ENCODE measurements around the gene WDFY2. TPM values are rescaled to one million over a fixed set of nuclear protein-coding genes. Genes with fewer than 3 reads are reported as not detected.

Gene WDFY2
- total and polyA plus RNA-seq, 2 of the 13 experiments (the other 11 are each of a cell fraction or from before 2014, with no cell fraction given), result 22.6 to 27.0 TPM

GRCh38 chr13:51689663-51689996 lies 105.4 kb downstream of the WDFY2 start (continued):
- TF ChIP-seq RFXAP (CRISPR knock-in tag; IDR thresholded peaks at IDR 0.05; ENCODE audit: borderline replicate concordance) (no peak), ZNF121 (CRISPR knock-in tag; IDR thresholded peaks at IDR 0.05) (no peak), ERF (CRISPR knock-in tag; IDR thresholded peaks at IDR 0.05) (0 out of 2 replicates have a peak, but pooled peaks have one; percentile 36), KDM2A (CRISPR knock-in tag; IDR thresholded peaks at IDR 0.05; ENCODE audit: borderline replicate concordance, low read depth) (no peak), ZGPAT (CRISPR knock-in tag; IDR thresholded peaks at IDR 0.05) (0 out of 2 replicates have a peak, but pooled peaks have one; percentile 21), ASH2L (IDR thresholded peaks at IDR 0.05; ENCODE audit: insufficient read length, low read depth, low read length) (peak; percentile 52), MZF1 (CRISPR knock-in tag; IDR thresholded peaks at IDR 0.05; ENCODE audit: borderline replicate concordance) (no peak), HDAC2 (CRISPR knock-in tag; IDR thresholded peaks at IDR 0.05) (0 out of 2 replicates have a peak, but pooled peaks have one; percentile 26), NR0B2 (CRISPR knock-in tag; IDR thresholded peaks at IDR 0.05) (no peak), ZXDC (CRISPR knock-in tag; IDR thresholded peaks at IDR 0.05) (no peak), ARID3A (IDR thresholded peaks at IDR 0.05; ENCODE audit: low read depth, low read length) (peak; percentile 49; the same call in 1 of the 2 replicates), NCOA2 (CRISPR knock-in tag; IDR thresholded peaks at IDR 0.05) (peak; percentile 78), EP300 (IDR thresholded peaks at IDR 0.05; ENCODE audit: low read depth in 2 of 2, low read length in 2 of 2) (peak in 1 of 2 experiments; percentile 81; a peak in 3 of 4 replicates), EP300 (CRISPR knock-in tag; IDR thresholded peaks at IDR 0.05; ENCODE audit: borderline replicate concordance) (no peak; the same call in 1 of the 2 replicates), MED1 (CRISPR knock-in tag; IDR thresholded peaks at IDR 0.05) (peak; percentile 83), NCOR1 (IDR thresholded peaks at IDR 0.05; ENCODE audit: borderline replicate concordance, low read length) (peak; percentile 77; the same call in 1 of the 2 replicates), TFE3 (CRISPR knock-in tag; IDR thresholded peaks at IDR 0.05) (peak; percentile 51; the same call in 1 of the 2 replicates), BATF2 (CRISPR knock-in tag; IDR thresholded peaks at IDR 0.05) (no peak)

Data from HepG2 (cell line).